ENCODE measurements around the gene YTHDC1.
"Not testable (repeated sequence)": the region's sequence is repeated elsewhere in the genome, so short reads cannot be mapped to it uniquely, and the experiment has no call there.

YTHDC1 gene

GRCh38 chr4:68287704-68288392 is 62.0 kb downstream of the YTHDC1 start:
- no peaks in the 10 kb centered on the region for H3K9me2 ChIP-seq (replicated peaks; ENCODE audit: insufficient read depth, low read length)
- H3K4me1 ChIP-seq (ENCODE audit: low read length) = no peaks in the 10 kb centered on the region
- H3F3A ChIP-seq (ENCODE audit: insufficient read depth, low read length) = no peaks in the 10 kb centered on the region
- no peak overlapping the region for H3K4me2 ChIP-seq (ENCODE audit: low read depth, low read length)
- no peak overlapping the region for H3K9ac ChIP-seq (ENCODE audit: low read length)
- no peak overlapping the region for H3K27ac ChIP-seq (ENCODE audit: low read length)
- no peaks in the 10 kb centered on the region for H4K20me1 ChIP-seq (ENCODE audit: insufficient read depth, low read length)
- H3K4me3 ChIP-seq (ENCODE audit: low read length) = no peak overlapping the region
- H3K9me3 ChIP-seq (replicated peaks; ENCODE audit: insufficient read depth, low read length) = no peaks in the 10 kb centered on the region
- no peak for DNase-seq
- no peaks in the 10 kb centered on the region for H3K79me2 ChIP-seq (ENCODE audit: low read length)
- no peak for TF ChIP-seq EZH2phosphoT487 (IDR thresholded peaks at IDR 0.05; ENCODE audit: low read length)
- no peak for TF ChIP-seq EZH2 (optimal IDR thresholded peaks at IDR 0.05; ENCODE audit: low read depth, low read length)
- TF ChIP-seq, protein P1, sequence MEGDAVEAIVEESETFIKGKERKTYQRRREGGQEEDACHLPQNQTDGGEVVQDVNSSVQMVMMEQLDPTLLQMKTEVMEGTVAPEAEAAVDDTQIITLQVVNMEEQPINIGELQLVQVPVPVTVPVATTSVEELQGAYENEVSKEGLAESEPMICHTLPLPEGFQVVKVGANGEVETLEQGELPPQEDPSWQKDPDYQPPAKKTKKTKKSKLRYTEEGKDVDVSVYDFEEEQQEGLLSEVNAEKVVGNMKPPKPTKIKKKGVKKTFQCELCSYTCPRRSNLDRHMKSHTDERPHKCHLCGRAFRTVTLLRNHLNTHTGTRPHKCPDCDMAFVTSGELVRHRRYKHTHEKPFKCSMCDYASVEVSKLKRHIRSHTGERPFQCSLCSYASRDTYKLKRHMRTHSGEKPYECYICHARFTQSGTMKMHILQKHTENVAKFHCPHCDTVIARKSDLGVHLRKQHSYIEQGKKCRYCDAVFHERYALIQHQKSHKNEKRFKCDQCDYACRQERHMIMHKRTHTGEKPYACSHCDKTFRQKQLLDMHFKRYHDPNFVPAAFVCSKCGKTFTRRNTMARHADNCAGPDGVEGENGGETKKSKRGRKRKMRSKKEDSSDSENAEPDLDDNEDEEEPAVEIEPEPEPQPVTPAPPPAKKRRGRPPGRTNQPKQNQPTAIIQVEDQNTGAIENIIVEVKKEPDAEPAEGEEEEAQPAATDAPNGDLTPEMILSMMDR (IDR thresholded peaks at IDR 0.05; ENCODE audit: low read length) = no peak
- H3K36me3 ChIP-seq (replicated peaks; ENCODE audit: insufficient read depth, low read length) = no peaks in the 10 kb centered on the region
- H3K27me3 ChIP-seq (replicated peaks; ENCODE audit: insufficient read depth, low read length) = no peaks in the 10 kb centered on the region
- no peak overlapping the region for H2AFZ ChIP-seq (ENCODE audit: low read length)

DNA sequence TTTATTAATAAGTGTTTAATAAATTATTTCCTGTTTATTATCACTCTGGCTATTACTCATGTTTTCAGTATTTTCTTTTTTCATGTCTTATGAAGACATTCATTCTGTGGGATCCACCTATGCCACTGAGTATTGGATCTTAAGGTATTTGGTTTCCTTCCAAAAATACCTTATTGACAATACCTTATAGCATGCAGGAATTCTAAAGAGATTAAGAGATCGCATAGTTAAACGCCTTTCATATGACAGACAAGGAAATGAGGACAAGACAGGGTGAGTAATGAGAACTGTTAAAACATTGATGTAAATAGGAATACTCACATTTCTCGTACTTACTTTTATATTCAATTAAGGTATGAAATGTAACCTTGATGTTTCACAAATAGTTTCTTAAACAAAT is 66.2 kb downstream of the YTHDC1 start:
- no peaks in the 10 kb centered on the region for H3K27me3 ChIP-seq (replicated peaks; ENCODE audit: insufficient read depth, low read length)
- no peak overlapping the region for H2AFZ ChIP-seq (ENCODE audit: low read length)
- no peaks in the 10 kb centered on the region for H3K36me3 ChIP-seq (replicated peaks; ENCODE audit: insufficient read depth, low read length)
- H3F3A ChIP-seq (ENCODE audit: insufficient read depth, low read length) = no peaks in the 10 kb centered on the region
- H3K9me3 ChIP-seq (replicated peaks; ENCODE audit: insufficient read depth, low read length) = no peaks in the 10 kb centered on the region
- H3K27ac ChIP-seq (ENCODE audit: low read length) = no peak overlapping the region
- no peak overlapping the region for H3K4me3 ChIP-seq (ENCODE audit: low read length)
- TF ChIP-seq EZH2phosphoT487 (IDR thresholded peaks at IDR 0.05; ENCODE audit: low read length) (no peak), EZH2 (optimal IDR thresholded peaks at IDR 0.05; ENCODE audit: low read depth, low read length) (no peak)
- TF ChIP-seq, protein P1 (IDR thresholded peaks at IDR 0.05; ENCODE audit: low read length) = no peak
- H4K20me1 ChIP-seq (ENCODE audit: insufficient read depth, low read length) = no peaks in the 10 kb centered on the region
- no peaks in the 10 kb centered on the region for H3K79me2 ChIP-seq (ENCODE audit: low read length)
- no peak overlapping the region for H3K4me2 ChIP-seq (ENCODE audit: low read depth, low read length)
- no peaks in the 10 kb centered on the region for H3K9me2 ChIP-seq (replicated peaks; ENCODE audit: insufficient read depth, low read length)
- H3K9ac ChIP-seq (ENCODE audit: low read length) = no peak overlapping the region
- no peak for DNase-seq
- H3K4me1 ChIP-seq (ENCODE audit: low read length) = no peaks in the 10 kb centered on the region

GRCh38 chr4:68283095-68283494 is 66.8 kb downstream of the YTHDC1 start:
- Histone ChIP-seq H3K36me3 (replicated peaks; ENCODE audit: insufficient read depth, low read length) (no peaks in the 10 kb centered on the region), H3K4me2 (ENCODE audit: low read depth, low read length) (no peak overlapping the region), H3K9me3 (replicated peaks; ENCODE audit: insufficient read depth, low read length) (no peaks in the 10 kb centered on the region), H3F3A (ENCODE audit: insufficient read depth, low read length) (no peaks in the 10 kb centered on the region), H3K9ac (ENCODE audit: low read length) (no peak overlapping the region), H3K4me3 (ENCODE audit: low read length) (no peak overlapping the region), H3K27me3 (replicated peaks; ENCODE audit: insufficient read depth, low read length) (no peaks in the 10 kb centered on the region), H2AFZ (ENCODE audit: low read length) (no peak overlapping the region), H4K20me1 (ENCODE audit: insufficient read depth, low read length) (no peaks in the 10 kb centered on the region), H3K4me1 (ENCODE audit: low read length) (no peaks in the 10 kb centered on the region), H3K9me2 (replicated peaks; ENCODE audit: insufficient read depth, low read length) (no peaks in the 10 kb centered on the region), H3K27ac (ENCODE audit: low read length) (no peak overlapping the region), H3K79me2 (ENCODE audit: low read length) (no peaks in the 10 kb centered on the region)
- TF ChIP-seq EZH2 (optimal IDR thresholded peaks at IDR 0.05; ENCODE audit: low read depth, low read length) (no peak), EZH2phosphoT487 (IDR thresholded peaks at IDR 0.05; ENCODE audit: low read length) (no peak)
- TF ChIP-seq, protein P1 (IDR thresholded peaks at IDR 0.05; ENCODE audit: low read length) = no peak
- no peak for DNase-seq

- H3F3A ChIP-seq (ENCODE audit: insufficient read depth, low read length); H3K9me3 ChIP-seq (replicated peaks; ENCODE audit: insufficient read depth, low read length); H3K4me3 ChIP-seq (ENCODE audit: low read length); H4K20me1 ChIP-seq (ENCODE audit: insufficient read depth, low read length); H3K9me2 ChIP-seq (replicated peaks; ENCODE audit: insufficient read depth, low read length); H3K9ac ChIP-seq (ENCODE audit: low read length); H3K4me1 ChIP-seq (ENCODE audit: low read length); DNase-seq; H3K27ac ChIP-seq (ENCODE audit: low read length); H3K27me3 ChIP-seq (replicated peaks; ENCODE audit: insufficient read depth, low read length); H3K36me3 ChIP-seq (replicated peaks; ENCODE audit: insufficient read depth, low read length); H3K4me2 ChIP-seq (ENCODE audit: low read depth, low read length); H3K79me2 ChIP-seq (ENCODE audit: low read length); H2AFZ ChIP-seq (ENCODE audit: low read length): not testable (repeated sequence)
Observed at GRCh38 chr4:68281796-68282740, 67.8 kb downstream of the YTHDC1 start.

Data from MM.1S (cell line).